ENCODE data around the gene BABAM1. TPM values are rescaled to one million over a fixed set of nuclear protein-coding genes. Genes with fewer than 3 reads are reported as not detected.

Gene BABAM1
- total RNA-seq, 1 donor from 2014 or later = 83.3 TPM

DNA sequence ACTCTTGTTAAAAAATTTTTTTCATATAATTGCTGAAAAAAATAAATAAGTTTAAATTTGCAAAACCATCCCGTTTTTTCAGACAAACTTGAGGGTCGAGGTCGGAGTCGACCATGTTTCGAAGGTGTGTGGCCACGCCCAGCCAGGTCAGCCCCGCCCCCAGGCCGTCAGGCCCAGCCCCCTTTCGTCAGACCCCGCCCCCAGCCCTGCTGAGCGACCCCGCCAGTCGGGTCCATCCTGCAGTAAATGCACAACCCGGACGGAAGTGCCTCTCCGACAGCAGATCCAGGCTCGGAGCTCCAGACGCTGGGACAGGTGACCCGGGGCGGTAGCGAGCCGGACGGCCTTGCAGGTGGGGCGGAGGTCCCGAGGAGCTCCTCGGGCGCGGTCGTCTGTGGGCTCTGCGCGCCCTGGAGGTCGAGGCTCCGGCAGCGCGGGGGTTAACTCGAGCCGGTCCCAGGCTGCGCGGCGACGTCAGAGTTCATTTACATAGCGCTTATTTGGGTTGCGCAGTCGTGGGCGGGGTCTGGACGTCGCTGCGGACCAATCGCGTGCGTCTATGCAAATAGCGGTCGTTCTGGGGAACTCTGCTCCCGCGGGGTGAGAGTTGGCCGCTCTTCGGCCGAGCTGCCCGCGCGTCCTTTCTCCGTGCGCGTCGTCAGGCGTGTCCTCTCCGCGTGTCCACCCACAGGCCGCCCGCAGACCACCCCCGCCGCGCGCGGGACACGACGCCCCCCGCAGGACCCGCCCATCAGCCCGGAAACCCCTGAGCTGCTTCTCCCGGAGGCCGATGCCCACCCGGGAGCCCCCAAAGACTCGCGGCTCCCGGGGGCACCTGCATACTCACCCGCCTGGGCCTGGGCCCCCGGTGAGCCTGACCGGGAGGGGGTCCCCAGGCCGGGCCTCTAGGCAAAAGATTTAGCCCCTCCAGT, 41.0 kb upstream of the BABAM1 start, which contains the start of gene OCEL1:
OCEL1 (plus strand) TSS at position 225 of the 932 bp plus-strand sequence; CDS start at position 247, 22 bp downstream.
- TF ChIP-seq, protein P1, sequence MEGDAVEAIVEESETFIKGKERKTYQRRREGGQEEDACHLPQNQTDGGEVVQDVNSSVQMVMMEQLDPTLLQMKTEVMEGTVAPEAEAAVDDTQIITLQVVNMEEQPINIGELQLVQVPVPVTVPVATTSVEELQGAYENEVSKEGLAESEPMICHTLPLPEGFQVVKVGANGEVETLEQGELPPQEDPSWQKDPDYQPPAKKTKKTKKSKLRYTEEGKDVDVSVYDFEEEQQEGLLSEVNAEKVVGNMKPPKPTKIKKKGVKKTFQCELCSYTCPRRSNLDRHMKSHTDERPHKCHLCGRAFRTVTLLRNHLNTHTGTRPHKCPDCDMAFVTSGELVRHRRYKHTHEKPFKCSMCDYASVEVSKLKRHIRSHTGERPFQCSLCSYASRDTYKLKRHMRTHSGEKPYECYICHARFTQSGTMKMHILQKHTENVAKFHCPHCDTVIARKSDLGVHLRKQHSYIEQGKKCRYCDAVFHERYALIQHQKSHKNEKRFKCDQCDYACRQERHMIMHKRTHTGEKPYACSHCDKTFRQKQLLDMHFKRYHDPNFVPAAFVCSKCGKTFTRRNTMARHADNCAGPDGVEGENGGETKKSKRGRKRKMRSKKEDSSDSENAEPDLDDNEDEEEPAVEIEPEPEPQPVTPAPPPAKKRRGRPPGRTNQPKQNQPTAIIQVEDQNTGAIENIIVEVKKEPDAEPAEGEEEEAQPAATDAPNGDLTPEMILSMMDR (IDR thresholded peaks at IDR 0.05) = peak; percentile 1
- H3K9me3 Mint-ChIP-seq (ENCODE audit: low read depth) = no peaks in the 10 kb centered on the region
- no peaks in the 10 kb centered on the region for H3K36me3 Mint-ChIP-seq (ENCODE audit: low read depth)
- H3K27me3 Mint-ChIP-seq (ENCODE audit: low read depth) = no peaks in the 10 kb centered on the region
- H3K27ac Mint-ChIP-seq (ENCODE audit: unreplicated experiment) = peak within 1 kb of the TSS; percentile 99
- peak within 1 kb of the TSS; percentile 90 for H3K4me3 Mint-ChIP-seq (ENCODE audit: unreplicated experiment)
- peaks cover 9% of the 10 kb centered on the region for H3K4me1 Mint-ChIP-seq (ENCODE audit: low read depth)
- DNase-seq (ENCODE audit: low spot score) = peak; percentile 99

DNA sequence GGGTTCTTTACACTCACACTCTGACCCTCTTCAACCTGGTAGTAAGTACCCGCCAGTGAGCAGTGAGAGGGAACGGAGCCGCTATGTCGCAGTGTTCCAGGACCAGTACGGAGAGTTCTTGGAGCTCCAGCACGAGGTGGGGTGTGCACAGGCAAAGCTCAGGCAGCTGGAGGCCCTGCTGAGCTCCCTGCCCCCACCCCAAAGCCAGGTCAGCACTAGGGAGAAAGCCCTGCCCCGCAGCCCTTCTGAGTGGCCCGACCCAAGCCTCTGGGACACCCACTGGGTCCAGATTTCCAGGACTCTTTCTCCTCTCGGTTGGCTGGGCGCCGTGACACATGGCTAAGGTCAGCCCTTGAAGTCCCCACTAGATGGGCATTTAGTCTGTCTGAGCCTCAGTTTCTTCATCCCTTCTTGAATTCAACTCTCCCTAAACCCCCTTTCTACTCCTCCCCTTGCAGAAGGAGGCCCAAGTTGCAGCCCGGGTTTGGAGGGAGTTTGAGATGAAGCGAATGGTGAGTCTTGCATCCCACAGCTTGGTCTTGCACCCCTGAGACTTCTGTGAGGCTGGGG, 39.4 kb upstream of the BABAM1 start:
- Mint-ChIP-seq H3K4me3 (ENCODE audit: unreplicated experiment) (no peak overlapping the region), H3K4me1 (ENCODE audit: low read depth) (peaks cover 9% of the 10 kb centered on the region), H3K27me3 (ENCODE audit: low read depth) (no peaks in the 10 kb centered on the region), H3K36me3 (ENCODE audit: low read depth) (peaks cover 4% of the 10 kb centered on the region), H3K9me3 (ENCODE audit: low read depth) (no peaks in the 10 kb centered on the region), H3K27ac (ENCODE audit: unreplicated experiment) (no peak overlapping the region)
- DNase-seq (ENCODE audit: low spot score) = no peak
- TF ChIP-seq, protein P1 (IDR thresholded peaks at IDR 0.05) = no peak

DNA sequence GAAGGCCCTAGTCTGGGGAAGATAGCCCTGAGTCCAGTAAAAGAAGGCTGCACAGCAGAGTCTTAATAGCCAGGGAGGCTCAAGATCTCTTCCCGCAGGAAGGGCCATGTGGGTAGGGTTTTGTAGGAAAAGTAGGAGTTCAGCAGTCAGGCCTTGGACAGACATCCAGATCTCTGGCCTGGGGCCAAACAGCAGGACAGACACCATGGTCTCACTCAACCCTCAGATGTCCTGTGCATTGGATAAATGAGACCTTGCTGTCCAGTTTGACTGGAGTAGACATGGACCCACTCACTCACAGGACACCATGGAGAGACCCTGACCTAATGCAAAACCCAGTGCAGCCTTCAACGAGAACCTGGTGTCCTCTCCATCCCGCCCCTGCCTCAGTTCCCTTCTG, 37.4 kb upstream of the BABAM1 start:
- no peak for DNase-seq (ENCODE audit: low spot score)
- Mint-ChIP-seq H3K9me3 (ENCODE audit: low read depth) (no peaks in the 10 kb centered on the region), H3K36me3 (ENCODE audit: low read depth) (peaks cover 4% of the 10 kb centered on the region), H3K27ac (ENCODE audit: unreplicated experiment) (peak overlapping the region; percentile 32), H3K27me3 (ENCODE audit: low read depth) (no peaks in the 10 kb centered on the region), H3K4me1 (ENCODE audit: low read depth) (peaks cover 13% of the 10 kb centered on the region), H3K4me3 (ENCODE audit: unreplicated experiment) (no peak overlapping the region)
- TF ChIP-seq, protein P1 (IDR thresholded peaks at IDR 0.05) = no peak

DNA sequence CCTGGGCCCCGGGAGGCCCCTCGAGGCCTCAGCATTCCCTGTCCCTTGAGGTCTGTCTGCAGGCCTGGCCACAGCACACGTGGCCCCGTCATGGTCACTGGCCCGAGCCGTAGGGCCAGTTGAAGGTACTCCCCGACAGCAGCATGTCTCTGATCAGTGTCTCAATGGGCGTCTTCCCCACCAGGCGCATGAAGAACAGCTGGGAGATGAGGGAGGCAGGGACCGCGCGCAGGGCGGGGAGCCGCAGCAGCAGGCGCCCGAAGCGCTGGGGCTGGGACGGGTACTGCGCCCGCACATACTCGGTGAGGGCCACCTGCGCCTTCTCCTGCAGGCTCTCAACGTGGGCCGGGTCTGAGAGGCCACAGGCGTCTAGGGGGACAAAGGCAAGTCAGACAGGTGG, 35.0 kb upstream of the BABAM1 start:
- Mint-ChIP-seq H3K9me3 (ENCODE audit: low read depth) (no peaks in the 10 kb centered on the region), H3K4me3 (ENCODE audit: unreplicated experiment) (no peak overlapping the region), H3K27ac (ENCODE audit: unreplicated experiment) (no peak overlapping the region), H3K27me3 (ENCODE audit: low read depth) (no peaks in the 10 kb centered on the region), H3K4me1 (ENCODE audit: low read depth) (peaks cover 8% of the 10 kb centered on the region), H3K36me3 (ENCODE audit: low read depth) (peaks cover 4% of the 10 kb centered on the region)
- no peak for DNase-seq (ENCODE audit: low spot score)
- TF ChIP-seq, protein P1 (IDR thresholded peaks at IDR 0.05) = no peak

DNA sequence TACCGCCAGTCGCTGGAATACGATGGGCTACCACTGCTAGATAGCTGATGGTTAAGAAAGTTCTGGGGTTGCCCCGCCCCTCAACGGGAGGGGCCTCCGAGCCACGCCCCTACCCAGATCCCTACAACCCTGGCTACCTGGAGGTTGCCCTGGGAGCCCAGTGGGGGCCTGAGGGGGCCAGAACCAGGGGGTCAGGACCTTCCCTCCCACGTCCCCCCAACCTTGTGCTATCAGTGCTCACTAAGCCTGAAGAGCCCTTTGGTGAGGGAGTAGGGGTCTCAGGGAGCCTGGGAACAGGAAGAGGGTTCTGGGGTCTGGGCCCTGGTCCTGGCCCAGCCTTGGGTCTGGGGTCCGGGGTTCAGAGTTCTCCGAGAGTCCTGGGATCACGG, 32.3 kb upstream of the BABAM1 start:
- TF ChIP-seq, protein P1 (IDR thresholded peaks at IDR 0.05) = no peak
- H3K9me3 Mint-ChIP-seq (ENCODE audit: low read depth) = no peaks in the 10 kb centered on the region
- peaks cover 4% of the 10 kb centered on the region for H3K4me1 Mint-ChIP-seq (ENCODE audit: low read depth)
- no peak for DNase-seq (ENCODE audit: low spot score)
- no peaks in the 10 kb centered on the region for H3K27me3 Mint-ChIP-seq (ENCODE audit: low read depth)
- H3K36me3 Mint-ChIP-seq (ENCODE audit: low read depth) = peaks cover 8% of the 10 kb centered on the region
- H3K4me3 Mint-ChIP-seq (ENCODE audit: unreplicated experiment) = peak overlapping the region; percentile 69
- peak overlapping the region; percentile 65 for H3K27ac Mint-ChIP-seq (ENCODE audit: unreplicated experiment)

Data from chondrocyte (in vitro differentiated cells).